GM18517 (cell line): Measurements from ENCODE around the gene DPP10.
"Not testable (repeated sequence)": the region's sequence is repeated elsewhere in the genome, so short reads cannot be mapped to it uniquely, and the experiment has no call there.

Source experiments
- ATAC-seq: cut with Tn5 transposase; IDR thresholded peaks from one replicate; pipeline ENCODE4 v1.9.1; 2021; ENCODE audit warnings: mild to moderate bottlenecking, moderate library complexity; ENCODE audit not compliant: unreplicated experiment

Gene DPP10

GRCh38 chr2:114507744-114508143, 65.3 kb downstream of the DPP10 start:
- ATAC-seq: no peak

DNA sequence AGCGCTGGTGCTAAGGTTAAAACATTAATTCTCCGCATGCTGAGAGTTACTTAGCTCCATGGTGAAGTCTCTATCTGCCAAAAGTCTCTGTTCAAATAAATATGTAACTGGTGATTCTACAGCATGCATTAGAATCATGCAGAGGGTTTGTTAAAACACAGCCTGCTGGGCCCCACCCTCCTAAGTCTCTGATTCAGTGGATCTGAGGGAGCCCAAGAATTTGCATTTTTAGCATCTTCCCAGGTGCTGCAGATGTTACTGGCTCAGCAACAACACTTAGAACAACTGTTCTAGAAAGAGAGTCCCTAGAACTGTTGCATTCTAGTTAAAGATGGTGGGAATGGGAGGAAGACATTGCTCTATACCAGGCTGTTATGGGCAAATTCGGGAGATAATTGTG, 73.4 kb downstream of the DPP10 start:
- ATAC-seq: no peak

DNA sequence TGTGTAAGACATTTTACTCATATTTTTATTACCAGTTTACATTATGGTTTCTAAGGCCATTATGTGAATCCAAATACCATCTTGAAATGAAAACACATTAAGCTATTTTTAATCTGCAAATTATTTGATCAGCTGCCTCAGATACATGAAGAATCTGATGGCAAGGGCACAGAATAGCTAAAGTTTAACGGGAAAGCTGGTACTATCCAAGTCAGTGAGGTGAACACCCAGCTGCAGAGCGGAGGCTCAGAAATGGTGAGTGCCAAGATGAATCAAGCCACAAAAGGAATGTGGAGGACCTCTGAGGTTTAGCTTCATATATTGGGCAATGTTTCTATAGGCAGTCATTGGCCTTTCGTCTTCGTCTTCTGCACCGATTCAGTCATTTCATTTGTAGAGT, 75.1 kb downstream of the DPP10 start:
- no peak for ATAC-seq

DNA sequence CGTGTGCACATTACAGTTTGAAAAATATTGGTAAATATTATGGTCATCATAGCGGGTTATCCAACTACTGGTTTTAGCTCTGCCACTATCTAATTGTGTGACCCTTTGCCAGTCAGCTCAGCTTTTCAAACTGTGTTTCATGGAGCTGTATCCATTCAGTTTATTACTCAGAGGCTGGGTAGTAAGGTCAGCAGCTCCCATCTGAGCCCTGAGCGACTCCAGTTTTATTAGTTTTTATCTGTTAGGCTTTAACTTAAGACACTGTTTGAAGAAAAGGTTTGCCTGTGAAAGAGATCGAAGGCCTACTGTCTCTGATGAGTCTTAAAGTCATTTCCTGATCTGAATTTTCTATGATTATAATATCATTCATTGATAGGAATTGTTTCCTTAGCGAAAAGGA, 76.3 kb downstream of the DPP10 start:
- ATAC-seq: no peak

- not testable (repeated sequence) for ATAC-seq
Observed at GRCh38 chr2:114522612-114523011, 80.2 kb downstream of the DPP10 start.

- ATAC-seq: no peak
Observed at GRCh38 chr2:114525955-114526354, 83.5 kb downstream of the DPP10 start.

- ATAC-seq: no peak
Observed at GRCh38 chr2:114526841-114527240, 84.4 kb downstream of the DPP10 start.

DNA sequence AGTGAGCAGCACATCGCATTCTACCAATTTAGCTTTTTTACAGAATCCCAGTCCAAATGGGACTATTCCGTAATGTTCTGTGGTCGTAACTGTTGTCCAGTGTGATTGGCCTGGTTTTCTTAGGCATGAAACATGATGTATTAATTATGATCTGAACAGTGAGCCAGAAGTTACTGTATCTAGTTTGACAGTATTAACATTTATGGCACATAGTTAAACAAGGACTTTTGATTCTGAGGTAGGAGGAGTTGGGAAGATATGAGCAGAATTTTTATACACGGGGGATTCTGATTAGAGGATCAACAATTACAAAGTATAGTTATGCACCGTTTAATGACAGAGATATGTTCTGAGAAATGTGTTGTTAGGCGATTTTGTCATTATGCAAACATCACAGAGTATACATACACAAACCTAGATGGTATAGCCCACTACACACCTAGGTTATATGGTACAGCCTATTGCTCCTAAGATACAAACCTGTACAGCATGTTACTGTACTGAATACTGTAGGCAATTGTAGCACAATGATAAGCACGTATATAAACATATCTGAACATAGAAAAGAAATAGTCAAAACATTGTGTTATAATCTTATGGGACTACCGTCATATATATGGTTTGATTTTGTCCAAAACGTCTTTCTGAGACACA, 85.0 kb downstream of the DPP10 start:
- no peak for ATAC-seq

- no peak for ATAC-seq
Observed at GRCh38 chr2:114534116-114535084, 92.0 kb downstream of the DPP10 start.

GRCh38 chr2:114537777-114538176, 95.3 kb downstream of the DPP10 start:
- ATAC-seq: no peak

GRCh38 chr2:114542695-114543094, 100.3 kb downstream of the DPP10 start:
- ATAC-seq: no peak

DNA sequence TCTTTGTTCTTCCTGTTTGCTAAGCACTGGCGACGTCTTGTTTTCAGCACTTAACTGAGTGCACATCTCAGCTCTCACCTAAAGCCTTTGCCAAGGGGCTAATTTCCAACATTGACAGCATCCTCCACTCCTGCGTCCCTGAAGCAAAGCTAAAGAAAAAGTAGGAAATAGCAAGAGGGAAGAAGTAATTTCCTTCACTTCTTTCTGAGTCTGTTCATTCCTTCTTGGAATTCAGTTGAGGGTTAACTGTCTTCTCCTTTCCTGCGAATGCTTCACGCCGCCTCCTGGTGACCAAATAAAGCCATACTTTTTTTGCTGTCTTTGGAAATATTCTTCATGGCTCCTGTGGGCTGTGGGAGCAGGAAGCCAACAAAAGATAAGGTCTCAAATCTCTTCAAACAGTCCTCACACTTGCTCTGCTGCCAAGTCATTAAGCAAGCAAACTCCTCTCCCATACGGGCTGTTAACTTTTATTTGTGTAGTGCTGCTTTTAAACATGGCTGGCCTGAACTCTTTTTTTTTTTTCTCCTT, 100.9 kb downstream of the DPP10 start:
- ATAC-seq: no peak

DNA sequence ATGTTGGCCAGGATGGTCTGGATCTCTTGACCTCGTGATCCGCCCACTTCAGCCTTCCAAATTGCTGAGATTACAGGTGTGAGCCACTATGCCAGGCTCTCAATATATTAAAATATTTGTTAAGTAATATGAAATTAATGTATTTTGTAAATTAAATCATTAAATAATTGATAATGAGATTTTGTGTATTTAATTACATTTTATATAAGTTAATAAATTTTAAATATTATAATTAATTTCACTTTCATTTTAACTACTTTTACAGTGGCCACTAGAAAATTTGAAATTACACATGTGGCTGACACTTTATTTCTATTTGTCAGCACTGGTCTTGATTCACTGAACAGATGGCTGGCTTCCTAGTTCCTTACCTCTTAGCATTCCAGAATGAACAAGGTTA, 102.6 kb downstream of the DPP10 start:
- no peak for ATAC-seq

- no peak for ATAC-seq
Observed at GRCh38 chr2:114546531-114546930, 104.1 kb downstream of the DPP10 start.

- no peak for ATAC-seq
Observed at GRCh38 chr2:114548151-114548550, 105.7 kb downstream of the DPP10 start.

DNA sequence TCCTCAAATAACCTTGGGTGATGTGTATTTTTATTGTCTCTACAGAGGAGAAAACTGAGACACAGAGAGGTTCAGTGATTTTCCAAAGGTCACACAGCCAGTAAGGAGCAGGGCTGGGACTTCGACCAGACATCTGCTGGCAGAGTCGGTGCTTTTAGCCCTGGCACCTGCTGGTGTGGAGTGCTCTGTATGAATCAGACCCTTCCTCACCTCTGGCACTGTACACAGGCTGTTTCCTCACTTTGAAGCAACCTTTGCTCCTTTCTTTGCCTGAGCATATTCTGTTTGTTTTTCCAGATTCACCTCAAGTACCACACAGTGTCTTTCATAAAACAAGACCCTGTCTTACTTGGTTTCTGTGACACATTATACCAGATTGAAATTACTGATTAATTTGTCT, 107.9 kb downstream of the DPP10 start:
- no peak for ATAC-seq

- ATAC-seq: no peak
Observed at GRCh38 chr2:114550895-114551793, 108.7 kb downstream of the DPP10 start.

- no peak for ATAC-seq
Observed at GRCh38 chr2:114553027-114553426, 110.6 kb downstream of the DPP10 start.

DNA sequence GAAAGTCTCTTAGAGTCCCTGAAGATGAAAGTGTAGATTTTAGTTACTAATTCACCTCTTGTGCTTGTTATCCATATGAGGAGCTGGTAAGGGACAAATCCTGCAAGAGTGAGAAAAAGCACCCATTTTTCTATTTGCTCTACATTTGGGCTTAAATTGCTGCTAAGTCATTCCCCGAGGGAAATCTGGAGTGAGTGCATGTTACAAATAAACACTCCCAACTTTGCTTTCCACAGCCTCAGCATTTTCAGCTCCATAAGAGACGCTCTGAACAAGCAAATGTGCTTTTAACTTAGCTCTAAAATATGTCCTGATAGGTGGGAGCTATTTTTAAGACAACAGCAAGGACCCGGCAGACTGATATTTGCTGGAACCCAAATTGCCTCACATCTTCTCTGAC, 126.7 kb downstream of the DPP10 start:
- no peak for ATAC-seq

GRCh38 chr2:114577657-114578056, 135.2 kb downstream of the DPP10 start:
- no peak for ATAC-seq

DNA sequence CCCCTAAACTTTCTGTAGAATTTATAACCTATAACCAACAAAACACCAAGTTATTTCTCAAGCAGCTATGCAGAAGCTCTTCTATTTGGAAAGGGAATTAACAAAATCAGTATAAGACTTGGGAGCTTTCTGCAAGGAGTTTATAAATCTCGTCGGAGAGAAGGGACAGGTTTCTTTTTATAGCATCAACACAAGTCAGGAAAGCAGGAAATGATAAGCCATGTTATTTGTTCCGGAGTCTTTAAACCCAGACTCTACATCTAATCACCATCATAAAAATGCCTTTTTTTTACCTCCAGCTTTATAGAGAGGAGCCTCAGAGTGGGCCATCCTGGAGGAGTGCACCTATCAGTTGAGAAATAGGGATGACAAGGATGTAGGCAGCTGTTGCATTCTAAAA, 137.1 kb downstream of the DPP10 start:
- ATAC-seq: no peak
